GM12891 (cell line): ENCODE measurements around the gene COLEC12.

ENCODE experiments used
- DNase-seq: peaks from one replicate; pipeline ENCODE4 v3.0.0; 2011; ENCODE audit warnings: low spot score; ENCODE audit not compliant: insufficient read length
- FAIRE-seq: peaks from 2 replicates; lab custom pipeline; 2011; peaks lifted over from hg19 to GRCh38; lab: Jason Lieb, UNC
- PAX5 ChIP-seq: IDR thresholded peaks from 2 replicates; pipeline ENCODE4 v1.6.1; 2011; ENCODE audit warnings: low read length, moderate library complexity, mild to moderate bottlenecking; ENCODE audit not compliant: insufficient read depth, severe bottlenecking
- POLR2A ChIP-seq: IDR thresholded peaks from 2 replicates; pipeline ENCODE4 v1.6.1; 2011; ENCODE audit warnings: low read depth, low read length, control low read depth
- POLR2AphosphoS5 ChIP-seq: IDR thresholded peaks from 2 replicates; pipeline ENCODE4 v1.6.1; 2011; ENCODE audit warnings: low read depth, low read length, control low read depth
- POU2F2 ChIP-seq: IDR thresholded peaks from 2 replicates; pipeline ENCODE4 v1.6.1; 2011; ENCODE audit warnings: low read depth, mild to moderate bottlenecking, control low read depth, low read length, moderate library complexity
- SPI1 ChIP-seq: IDR thresholded peaks from 2 replicates; pipeline ENCODE4 v1.6.1; 2011; ENCODE audit warnings: low read depth, low read length, control low read depth
- TAF1 ChIP-seq: IDR thresholded peaks from 2 replicates; pipeline ENCODE4 v1.6.1; 2011; ENCODE audit warnings: low read depth, low read length, control low read depth

Gene COLEC12

DNA sequence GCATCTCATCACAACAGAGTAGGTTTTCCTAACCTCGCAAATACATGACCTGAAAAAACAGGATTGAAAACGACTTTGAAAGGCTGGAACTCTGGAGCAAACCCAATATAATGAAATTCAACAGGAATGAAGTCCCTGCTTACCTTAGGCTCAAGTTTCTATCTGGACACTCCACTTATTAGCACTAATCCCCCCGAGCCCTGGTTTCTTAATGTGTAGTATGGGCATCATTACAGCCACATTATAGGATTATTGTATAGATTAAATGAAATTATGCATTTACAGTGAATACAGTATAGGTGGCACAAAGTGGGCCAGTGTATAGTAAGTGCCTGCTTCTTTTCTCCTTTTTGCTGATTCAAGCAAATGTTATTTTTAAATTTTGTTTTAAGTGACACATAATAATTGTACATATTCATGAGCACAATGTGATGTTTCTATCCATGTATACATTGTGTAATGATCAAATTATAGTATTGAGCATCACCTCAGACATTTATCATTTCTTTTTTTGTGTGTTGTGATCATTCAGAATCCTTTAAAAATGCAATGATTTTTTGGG lies 118.0 kb downstream of the COLEC12 start:
- FAIRE-seq (no peak), DNase-seq (no peak)
- no peak for TF ChIP-seq POLR2AphosphoS5
- no peak for TF ChIP-seq SPI1

DNA sequence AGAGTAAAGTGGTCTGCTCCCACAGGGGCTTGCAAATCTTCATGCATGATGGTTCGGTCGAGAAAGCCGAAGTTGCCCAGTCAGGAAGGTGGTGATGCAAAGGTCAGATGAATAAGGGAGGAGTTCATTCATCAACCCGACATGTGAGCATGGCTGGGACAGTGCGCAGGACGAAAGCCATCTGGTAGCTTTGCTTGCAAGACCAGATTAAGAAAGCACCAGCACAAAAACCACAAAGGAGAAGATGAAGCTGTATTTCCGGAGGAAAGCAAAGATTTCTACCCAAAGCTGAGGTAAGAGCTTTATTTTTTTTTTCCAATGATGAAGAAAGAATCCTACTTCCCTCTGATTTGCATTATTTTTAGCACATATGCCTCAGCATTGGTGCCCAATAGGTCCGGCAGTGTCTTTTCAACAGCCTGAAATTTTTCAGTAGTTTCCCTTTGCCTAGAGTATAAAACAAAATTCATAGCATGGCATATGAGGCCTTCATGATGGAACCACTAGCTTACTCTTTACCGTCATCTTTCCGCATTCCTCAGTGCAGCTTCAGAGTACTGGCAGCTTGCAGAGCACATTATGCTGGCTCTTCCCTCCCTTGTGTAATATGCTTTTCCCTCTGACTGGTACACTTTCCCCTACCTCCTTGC lies 120.7 kb downstream of the COLEC12 start:
- TF ChIP-seq PAX5 (no peak), SPI1 (no peak), POLR2AphosphoS5 (no peak), POLR2A (no peak), TAF1 (no peak), POU2F2 (no peak)
- FAIRE-seq (no peak), DNase-seq (no peak)

GRCh38 chr18:378079-378478 lies 122.4 kb downstream of the COLEC12 start:
- DNase-seq (no peak), FAIRE-seq (no peak)
- TF ChIP-seq POLR2AphosphoS5 (no peak), POU2F2 (no peak), POLR2A (no peak), PAX5 (no peak), SPI1 (no peak), TAF1 (no peak)

- DNase-seq: no peak
- TF ChIP-seq POU2F2: no peak
- TF ChIP-seq PAX5: no peak
- no peak for TF ChIP-seq POLR2AphosphoS5
- TF ChIP-seq POLR2A: no peak
- TF ChIP-seq TAF1: no peak
- no peak for TF ChIP-seq SPI1
- FAIRE-seq: no peak
These were observed 123.4 kb downstream of the COLEC12 start for GRCh38 chr18:377088-377487.

- DNase-seq: no peak
- no peak for TF ChIP-seq PAX5
- no peak for TF ChIP-seq POU2F2
- no peak for TF ChIP-seq POLR2AphosphoS5
- TF ChIP-seq SPI1: no peak
- no peak for TF ChIP-seq TAF1
- no peak for TF ChIP-seq POLR2A
- FAIRE-seq: no peak
These were observed 124.2 kb downstream of the COLEC12 start for GRCh38 chr18:376311-376710.

DNA sequence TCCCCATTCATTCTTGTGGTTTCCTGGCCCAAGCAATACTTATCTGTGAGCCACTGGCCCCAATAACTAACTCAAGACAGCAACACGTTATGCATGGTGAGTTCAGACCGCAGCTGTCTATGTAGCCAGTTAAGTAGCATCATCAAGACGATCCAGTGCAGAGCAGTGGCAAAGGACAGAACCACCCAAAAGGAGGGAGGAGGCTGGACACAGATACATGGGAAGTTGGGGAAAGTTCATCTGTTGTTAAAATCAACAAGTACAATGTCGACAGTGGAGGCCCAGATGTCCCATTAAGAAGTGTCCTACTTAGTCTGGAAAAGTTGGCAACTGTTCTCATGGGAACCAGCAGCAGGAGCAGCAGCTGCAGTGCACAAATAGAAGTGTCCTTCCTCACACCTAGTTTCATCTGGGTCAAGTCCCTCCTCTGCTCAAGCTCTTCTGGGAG lies 125.8 kb downstream of the COLEC12 start:
- TF ChIP-seq PAX5 (peak; percentile 26), TAF1 (no peak), POLR2A (no peak), POU2F2 (peak; percentile 46; the same call in 1 of the 2 replicates)
- FAIRE-seq (peak; percentile 92), DNase-seq (peak; percentile 21)

DNA sequence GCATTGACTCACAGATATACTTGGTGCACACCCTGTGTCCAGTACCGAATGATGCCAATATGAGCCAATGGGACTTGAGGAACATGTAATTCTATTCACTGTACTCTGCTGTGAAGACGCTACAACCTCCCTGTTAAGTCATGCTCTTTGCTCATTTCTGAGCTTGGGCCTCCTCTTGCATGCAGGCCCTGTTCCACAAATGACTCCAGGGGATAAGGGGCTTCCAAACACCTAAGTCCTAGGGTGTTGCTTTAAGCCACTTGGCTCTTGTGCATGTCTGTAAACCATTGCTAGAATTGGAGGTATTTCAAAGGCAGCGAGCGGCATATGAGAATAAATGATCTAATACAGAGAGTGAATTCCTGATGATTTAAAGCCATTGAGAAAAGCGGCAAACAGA lies 126.7 kb downstream of the COLEC12 start:
- TF ChIP-seq SPI1 (no peak), POU2F2 (no peak), PAX5 (no peak), POLR2AphosphoS5 (no peak), TAF1 (no peak), POLR2A (no peak)
- no peak for DNase-seq
- FAIRE-seq: no peak

DNA sequence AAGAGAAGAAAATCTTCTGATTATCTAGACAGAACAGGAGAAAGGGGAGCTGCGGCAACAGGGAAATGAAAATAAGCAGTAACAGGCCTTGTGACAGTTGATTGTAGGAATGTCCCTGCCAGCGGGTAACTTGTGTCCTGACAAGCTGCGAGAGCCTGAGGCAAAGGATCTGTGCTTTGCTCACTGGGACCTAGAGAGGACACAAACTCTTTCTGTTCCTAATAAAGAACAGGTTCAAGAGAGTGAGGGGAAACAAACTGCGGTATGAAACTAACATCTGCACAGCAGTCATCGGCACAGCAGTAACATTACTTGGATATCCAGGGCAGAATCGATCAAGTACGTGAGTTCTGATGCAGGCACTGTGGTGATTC lies 128.9 kb downstream of the COLEC12 start:
- no peak for DNase-seq
- TF ChIP-seq POLR2A (no peak), PAX5 (no peak)
- FAIRE-seq: peak; percentile 13

GRCh38 chr18:370751-371608 lies 129.5 kb downstream of the COLEC12 start:
- TF ChIP-seq SPI1: peak; percentile 65
- TF ChIP-seq POLR2A: no peak
- DNase-seq (no peak), FAIRE-seq (peak; percentile 66)

DNA sequence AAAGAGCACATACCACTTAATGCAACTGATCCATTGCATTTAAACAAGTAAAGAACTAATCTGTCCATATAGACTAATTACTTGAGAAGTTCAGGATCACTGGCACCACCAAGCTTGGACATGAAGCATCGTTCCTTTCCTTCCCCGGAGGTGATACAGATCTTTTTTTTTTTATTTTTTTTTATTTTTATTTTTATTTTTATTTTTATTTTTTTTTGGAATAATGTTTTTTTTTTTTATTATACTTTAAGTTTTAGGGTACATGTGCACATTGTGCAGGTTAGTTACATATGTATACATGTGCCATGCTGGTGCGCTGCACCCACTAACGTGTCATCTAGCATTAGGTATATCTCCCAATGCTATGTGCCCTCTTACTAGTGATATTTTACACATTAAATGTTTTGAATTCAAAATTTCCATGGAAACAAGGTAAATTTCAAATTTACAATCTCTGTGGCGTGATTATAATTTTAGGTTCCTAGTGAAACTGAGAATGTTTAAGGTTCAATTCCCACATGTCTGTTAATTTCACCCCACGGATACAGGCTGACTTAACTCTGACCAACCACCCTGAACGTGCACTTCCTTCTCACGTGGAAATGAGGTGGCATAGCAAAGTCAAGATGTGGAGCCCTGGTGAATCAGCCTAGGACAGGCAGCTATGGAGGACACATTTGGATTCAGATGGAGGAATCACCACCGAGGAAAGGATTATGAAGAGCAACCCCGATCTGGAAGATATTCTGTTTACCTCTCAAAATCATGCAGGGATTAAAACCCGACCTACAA lies 131.1 kb downstream of the COLEC12 start:
- no peak for DNase-seq
- no peak for TF ChIP-seq POU2F2
- no peak for TF ChIP-seq SPI1
- no peak for TF ChIP-seq TAF1
- TF ChIP-seq PAX5: no peak
- TF ChIP-seq POLR2A: no peak
- TF ChIP-seq POLR2AphosphoS5: no peak
- peak; percentile 59 for FAIRE-seq
